HG02852 (cell line): Measurements from ENCODE around the gene INPP5A.

Source experiments
- ATAC-seq: cut with Tn5 transposase; IDR thresholded peaks from one replicate; pipeline ENCODE4 v1.9.1; 2021; ENCODE audit warnings: mild to moderate bottlenecking, moderate library complexity; ENCODE audit not compliant: unreplicated experiment

INPP5A gene

DNA sequence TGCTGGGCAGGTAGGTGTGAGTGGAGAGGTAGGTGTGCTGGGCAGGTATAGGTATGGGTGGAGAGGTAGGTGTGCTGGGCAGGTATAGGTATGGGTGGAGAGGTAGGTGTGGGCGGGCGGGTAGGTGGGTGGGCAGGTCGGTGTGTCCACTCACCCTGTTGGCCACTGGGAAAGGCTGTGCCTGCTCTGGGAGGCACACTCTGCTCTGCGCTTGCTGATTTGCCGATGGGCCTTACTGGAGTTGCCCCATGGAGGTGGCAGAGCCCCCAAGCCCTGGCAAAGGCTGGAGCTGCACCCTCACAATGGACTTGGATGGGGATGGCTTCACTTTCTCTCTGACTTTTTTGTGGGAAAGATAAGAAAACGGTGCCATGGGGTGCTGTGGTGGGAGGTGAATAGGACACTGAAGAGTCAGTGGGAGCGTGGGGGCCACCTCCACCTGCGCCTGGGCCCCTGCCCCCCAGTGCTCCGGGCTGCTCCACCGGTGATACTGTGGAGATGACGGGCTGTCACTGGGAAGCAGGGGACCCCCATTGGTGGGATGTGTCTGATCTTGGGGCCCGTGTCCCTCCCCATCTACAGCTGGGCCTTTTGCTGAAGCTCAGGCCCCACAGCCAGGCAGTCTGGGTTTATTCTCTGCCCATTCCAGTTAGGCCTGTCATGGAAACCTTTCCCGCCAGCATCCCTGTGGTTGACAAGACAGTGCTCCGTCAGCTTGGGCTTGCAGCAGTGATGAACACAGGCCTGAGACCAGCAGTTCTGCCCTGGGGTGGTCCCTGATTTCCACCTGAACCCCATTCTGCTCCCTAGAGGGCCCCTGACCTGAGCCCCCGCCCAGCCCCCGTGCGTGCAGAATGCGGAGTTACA lies 173.4 kb downstream of the INPP5A start:
- ATAC-seq: no peak

DNA sequence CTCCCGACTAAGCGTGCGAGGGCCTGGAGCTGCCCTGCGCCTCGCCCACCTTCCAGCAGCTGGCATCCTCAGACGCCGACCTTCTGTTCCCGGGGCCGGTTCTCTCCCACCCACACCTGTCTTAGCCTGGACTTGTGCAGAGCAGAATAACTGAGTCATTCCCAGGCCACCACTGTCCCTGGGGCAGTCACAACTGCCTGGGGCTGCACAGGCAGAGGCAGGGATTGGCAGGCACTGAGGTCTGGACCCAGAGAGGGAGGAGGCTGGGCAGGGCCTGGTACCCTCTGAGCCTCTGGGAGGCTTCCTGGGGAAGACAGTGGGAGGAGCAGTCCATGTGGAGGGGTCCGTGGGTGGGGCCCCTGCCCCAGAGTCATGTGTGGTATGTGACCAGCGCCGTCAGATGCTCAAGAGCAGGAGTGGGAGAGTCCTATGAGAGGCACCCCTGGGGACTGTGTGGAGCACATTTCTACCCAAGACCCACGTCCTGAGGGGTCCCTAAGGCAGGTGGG lies 174.1 kb downstream of the INPP5A start:
- no peak for ATAC-seq

DNA sequence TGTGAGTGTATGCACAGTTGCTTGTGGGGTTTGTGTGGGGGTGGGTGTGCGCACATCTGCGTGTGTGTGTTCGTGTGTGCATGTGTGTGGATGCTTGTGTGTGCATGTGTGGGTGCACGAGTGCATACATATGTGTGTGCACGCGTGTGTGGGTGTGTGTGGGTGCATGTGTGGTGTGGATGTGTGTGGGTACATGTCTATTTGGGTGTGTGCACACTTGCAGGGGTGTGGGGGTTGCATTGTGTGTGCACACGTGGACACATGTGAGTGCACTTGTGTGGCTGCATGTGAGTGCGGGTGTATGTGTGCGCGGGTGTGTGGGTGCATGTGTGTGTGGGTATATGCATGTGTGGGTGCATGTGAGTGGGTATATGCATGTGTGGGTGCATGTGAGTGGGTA lies 174.7 kb downstream of the INPP5A start:
- ATAC-seq: no peak

DNA sequence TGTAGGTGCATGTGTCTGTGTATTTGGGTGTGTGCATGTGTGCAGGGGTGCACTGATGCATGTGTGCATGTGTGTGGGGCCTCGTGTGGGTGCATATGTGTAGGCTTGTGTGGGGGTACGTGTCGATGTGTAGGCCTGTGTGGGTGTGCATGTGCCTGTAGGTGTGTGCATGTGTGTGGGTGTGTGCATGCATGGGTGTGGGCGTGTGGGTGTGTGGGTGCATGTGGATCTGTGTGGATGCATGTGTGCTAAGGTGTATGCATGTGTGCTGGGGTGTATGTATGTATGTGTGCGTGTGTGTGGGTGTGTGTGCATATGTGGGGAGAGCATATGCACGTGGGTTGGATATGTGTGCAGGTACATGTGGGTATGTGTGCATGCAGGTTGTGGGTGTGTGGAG lies 175.2 kb downstream of the INPP5A start:
- ATAC-seq: no peak

DNA sequence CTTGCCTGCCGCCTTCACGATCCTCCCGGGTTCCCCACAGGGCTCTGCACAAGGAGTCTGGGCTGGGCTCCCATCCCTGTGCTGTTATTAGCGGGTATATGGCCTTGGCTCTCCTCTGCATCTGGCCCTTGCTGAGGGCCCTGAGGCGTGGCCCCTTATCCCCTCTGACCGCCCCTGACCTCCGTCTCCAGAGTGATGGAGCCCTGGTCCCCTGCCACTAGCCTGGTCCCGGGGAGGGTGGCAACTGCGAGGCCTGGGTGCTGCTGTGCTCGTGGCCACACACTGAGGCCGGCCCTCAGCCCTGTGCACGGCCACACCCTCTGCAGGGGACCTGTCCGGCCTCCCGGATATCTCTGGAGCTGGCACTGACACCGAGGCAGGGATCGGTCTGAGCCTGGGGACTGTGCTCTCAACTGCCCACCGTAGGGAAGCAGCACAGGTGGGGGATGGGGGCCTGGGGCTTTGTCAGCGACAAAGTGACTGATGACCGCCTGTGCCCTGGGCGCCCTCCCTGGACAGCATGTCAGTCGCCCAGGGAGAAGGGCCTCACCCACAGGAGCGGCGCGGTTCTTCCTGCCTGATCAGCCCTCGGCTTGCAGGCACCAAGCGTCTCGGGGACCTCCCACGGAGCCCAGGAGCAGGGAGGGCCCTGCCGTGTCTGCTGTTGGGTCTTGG lies 176.0 kb downstream of the INPP5A start:
- ATAC-seq: no peak

DNA sequence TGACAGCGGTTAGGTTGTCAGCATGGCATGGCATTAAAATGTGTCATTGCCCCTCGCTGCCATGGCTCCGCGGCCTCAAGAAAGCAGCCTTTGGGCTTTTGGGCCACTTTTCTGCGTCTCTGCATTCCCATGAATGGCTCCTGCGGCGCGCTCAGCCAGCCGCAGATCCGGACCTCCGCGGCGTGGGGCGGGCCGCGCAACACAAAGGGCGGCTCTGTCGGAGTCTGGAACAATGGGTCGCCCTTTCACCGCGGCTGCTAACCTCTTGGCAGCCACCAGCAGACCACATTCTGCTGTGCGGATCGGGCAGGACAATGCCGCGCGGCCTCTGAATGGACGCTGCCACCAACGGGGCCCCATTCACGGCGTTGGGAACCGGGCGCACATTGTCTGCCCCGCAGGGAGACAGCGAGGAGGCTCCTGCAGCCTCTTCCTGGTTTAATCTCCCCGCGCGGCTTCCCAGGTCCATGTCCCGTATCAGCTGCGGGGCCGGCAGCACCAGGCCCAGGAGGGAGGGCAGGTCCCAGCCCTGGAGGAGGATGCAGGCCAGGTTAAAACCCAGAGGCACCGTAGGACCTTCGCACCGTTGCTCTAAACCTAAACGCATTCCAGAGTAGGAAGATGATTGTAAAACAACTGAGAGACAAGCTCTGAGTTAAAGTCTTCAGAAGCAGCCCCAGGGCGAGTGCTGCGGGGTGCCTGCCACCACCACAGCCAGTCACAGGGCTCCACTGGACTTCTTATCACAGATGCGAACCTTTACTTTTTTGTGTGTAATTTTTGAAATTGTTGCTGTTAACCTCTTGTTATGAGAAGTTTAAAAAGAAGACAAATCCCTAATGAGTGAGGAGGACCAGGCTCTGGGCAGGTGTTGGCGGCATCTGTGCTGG lies 176.8 kb downstream of the INPP5A start:
- ATAC-seq: no peak

DNA sequence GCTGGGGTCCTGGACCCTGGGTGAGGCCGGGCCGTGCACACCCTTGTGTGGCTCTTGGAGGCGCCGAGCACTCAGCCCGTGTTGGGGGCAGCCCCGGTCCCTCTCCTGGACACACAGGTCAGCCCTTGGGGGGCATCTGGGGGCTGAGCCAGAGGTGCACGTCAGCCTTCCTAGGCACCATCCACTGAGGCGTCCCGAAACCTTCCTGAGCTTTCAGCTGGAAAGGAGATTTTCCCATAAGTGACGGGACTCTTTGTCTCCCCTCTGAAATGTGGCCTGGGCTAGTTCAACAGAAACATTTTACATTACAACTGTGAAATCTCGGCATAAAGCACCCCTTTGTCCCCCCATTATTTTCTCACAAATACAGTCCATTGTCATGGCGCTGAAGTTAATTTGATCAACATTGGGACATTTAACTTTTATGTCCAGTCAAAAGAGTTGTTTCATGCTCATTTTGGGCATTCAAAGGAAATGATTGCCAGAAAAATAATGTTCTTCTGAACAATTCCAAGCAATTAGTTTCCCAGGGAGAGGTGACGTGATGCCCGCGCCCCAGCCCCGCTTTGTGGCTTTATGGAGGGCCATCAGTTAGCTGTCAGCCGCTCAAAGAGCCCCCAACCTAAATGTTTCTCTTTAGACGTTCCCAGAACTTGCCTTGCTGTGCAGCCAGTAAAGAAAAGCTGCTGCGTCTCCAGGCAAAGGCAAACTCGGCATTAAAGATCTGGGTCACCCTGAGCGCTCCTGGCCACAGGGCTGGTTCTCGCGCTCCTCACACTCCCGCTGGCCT lies 177.6 kb downstream of the INPP5A start:
- no peak for ATAC-seq

DNA sequence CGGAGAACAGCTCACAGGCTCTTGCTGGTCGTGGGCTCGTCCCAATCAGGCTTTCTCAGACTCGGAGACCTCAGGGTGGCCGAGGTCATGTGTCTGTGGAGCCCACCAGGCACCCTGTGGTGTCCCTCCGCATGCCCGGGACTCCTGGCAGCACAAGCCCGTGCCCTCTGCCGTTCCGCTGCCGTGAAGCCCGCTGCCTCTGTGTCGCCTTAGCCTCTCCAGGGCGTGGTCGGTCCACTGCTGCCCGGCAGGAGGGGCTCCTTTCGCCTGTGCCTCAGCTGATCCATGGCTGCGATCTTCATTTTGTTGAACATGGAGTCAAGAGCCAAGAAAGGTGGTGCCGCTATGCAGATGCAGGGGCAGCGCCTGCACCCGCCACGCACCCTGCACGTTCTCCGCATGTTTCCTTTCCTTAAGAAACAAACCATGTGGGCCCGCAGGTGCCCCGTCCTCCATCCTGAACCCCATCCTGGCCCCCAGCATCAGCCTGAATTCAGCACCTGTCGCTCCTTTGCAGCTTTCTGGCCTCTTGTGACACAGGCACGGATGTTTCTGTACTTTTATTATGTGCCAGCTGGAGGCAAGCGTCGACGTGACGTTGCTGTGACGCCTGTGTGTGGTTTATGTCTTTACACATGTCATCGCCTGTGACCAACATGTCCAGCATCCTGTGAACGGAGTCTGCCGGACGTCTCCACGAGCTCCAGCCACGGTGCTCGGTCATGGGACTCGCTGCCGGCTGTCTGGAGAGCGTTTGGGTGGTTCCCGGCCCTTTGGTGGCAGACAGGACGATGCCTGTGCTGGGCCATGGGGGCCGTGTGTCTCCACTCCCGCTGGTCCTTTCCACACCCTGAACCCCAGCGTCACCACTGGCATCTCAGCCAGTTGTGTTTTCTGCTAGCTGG lies 178.4 kb downstream of the INPP5A start:
- ATAC-seq: no peak

DNA sequence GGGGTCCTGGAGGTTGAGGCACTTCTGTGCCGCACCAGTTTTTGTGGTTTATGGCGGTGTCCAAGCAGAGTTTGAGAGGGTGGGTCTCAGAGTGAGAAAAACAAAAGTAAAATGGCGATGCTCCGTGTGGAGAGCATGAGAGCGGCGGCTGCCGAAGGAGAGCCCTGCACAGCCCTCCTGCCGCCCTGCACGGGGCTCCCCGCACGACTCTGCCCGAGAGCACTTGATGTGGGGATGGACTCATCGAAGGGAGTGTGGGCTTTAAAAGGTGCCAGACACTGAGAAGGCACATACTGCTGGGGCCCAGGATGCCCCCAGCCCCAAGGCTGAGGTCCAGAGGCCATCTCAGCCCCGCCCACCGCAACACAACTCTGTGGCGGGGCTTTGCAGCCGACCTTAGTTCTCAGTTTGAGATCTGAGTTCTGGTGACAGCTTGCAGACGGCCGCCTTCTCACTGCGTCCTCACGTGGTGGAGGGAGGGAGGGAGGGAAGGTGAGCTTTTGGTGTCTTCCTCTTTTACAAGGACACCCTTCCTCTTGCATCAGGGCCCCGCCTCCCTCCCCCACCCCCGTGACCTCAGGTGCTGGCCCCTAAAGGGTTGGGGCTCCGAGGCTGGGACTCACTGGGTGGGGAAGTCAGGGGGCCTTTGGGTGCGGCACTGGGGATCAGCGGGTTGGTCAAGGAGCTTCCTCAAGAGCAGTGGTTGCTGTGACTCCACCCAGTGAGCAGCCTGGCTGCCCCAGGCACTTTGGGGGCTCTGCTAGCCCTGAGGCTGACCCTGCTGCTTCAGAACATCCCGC lies 179.3 kb downstream of the INPP5A start:
- ATAC-seq: no peak

DNA sequence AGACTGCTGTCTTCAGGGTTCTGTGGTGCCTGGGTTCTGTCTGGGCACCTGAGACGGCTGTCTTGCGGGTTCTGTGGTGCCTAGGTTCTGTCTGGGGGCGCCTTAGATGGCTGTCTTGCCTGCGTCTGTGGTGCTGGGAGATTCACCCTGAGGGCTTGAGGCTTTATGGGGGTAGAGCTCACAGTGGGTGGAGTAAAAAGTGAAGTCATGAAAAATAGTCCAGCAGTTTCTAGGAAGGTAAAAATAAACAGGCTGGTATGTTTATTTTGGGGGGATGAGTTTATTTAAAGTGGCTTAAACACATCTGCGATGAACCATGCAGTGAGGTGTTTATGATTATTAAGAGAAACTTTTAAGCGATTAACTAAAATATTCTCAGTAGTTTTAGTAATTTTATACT lies 184.1 kb downstream of the INPP5A start:
- no peak for ATAC-seq

DNA sequence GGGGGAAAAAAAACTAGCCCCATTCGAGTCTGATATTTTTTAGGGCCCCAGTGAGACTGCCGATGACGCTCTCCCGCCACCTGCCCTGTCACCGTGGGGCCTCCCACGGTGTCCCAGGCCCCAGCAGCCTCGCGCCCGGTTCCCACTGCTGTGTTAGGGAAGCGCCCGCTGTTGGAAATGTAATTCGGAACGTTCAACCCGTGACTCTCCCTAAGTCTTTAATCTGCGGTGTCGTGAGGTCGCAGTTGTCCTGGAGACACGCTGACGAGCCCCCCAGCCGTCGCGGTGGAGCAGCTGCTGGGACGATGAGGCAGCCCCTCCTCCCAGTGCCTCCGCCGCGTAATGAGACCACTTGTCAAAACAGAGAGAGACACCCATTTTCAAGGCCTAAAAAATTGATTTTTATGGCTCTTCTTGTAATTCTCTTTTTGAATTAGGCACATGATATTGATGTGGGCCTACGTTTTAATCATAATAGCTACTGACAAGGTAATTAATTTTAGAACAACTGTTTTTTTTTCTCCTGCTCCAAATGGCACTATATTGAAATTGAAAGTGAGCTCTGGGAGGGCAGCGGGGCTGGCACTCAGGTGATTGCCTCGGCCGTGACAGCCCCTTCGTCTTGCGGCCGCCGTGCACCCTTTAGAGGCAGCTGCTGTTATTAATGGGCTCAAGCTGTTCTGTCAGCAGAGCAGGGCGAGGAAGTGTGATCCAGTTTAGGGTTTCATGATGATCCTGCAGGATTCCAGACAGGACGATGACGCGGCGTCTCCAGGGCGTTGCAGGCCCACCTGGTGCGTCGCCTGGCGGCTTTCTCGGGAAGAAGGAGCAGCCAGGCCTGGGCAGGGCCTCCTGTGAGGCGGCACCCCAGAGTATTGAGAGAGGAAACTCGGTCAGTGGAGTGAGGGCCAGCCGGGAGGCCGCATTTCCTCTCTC lies 185.1 kb downstream of the INPP5A start:
- ATAC-seq: no peak

DNA sequence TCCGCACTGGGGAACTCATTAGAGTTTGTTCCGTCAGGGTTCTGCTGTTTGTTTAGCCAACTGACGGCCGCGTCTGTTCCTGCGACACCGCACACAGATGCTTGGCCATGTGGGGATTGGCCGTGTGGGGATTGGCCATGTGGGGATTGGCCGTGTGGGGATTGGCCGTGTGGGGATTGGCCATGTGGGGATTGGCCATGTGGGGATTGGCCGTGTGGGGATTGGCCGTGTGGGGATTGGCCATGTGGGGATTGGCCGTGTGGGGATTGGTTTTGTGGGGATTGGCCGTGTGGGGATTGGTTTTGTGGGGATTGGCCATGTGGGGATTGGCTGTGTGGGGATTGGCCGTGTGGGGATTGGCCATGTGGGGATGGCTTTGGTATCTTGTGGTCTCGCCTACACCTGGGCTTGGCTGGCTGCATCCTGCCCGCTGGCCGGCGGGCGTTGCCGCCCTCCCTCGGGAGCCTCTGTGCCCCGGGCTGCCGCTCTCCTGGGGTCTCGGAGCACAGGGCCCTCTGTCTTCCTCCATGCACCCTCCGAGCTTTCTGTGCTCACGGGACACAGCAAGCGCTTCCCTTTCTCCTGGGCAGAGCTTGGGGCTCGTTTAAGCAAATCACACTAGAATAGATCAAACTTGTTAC lies 185.9 kb downstream of the INPP5A start:
- ATAC-seq: no peak

DNA sequence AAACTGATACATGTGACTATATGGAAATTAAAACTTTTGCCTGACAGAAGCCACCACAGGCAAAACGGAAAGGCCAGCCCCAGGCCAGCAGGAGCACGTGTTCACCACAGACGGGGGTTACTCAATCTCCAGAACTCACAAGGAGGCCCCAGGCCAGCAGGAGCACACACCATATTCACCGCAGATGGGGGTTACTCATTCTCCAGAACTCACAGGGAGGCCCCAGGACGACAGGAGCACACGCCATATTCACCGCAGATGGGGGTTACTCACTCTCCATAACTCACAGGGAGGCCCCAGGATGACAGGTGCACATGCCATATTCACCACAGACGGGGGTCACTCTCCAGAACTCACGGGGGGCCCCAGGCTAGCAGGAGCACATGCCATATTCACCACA lies 186.9 kb downstream of the INPP5A start:
- no peak for ATAC-seq

DNA sequence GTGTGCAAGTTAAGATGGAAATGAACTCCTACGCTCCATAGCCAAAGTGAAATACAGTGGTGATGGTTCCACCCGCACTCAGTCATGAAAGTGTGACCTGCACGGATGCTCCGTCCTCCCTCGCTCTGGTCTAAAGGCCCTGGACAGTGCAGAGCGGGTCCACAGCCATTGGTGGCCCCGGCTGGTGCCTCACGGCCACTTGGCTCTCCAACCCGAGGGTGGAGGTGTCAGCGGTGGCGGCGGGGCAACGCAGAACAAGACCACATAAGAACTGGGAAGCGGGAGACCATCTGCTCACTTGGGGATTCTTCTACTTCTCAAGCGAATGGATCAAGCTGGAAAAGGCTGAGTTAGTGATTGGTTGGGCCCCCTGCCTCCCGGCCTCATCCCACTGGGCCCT lies 187.6 kb downstream of the INPP5A start:
- no peak for ATAC-seq

DNA sequence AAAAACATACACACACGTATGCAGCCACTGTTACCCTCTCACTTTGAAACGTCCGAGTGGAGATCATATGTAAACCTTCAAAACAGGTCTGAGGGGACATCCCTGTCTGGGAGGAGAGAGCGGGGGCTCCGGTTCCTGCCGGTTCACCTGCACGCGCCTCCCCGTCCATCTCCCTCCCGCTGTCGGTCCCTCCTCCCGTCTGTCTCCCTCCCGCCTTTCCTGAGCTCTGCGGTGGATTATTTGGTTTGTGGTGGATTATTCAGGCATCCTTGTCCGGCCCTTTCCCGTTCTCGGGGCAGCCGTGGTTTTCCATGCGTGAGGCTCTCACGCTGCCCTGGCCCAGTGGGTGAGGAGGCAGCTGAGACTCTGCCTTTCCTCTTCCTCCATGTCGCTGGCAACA lies 188.6 kb downstream of the INPP5A start:
- no peak for ATAC-seq

DNA sequence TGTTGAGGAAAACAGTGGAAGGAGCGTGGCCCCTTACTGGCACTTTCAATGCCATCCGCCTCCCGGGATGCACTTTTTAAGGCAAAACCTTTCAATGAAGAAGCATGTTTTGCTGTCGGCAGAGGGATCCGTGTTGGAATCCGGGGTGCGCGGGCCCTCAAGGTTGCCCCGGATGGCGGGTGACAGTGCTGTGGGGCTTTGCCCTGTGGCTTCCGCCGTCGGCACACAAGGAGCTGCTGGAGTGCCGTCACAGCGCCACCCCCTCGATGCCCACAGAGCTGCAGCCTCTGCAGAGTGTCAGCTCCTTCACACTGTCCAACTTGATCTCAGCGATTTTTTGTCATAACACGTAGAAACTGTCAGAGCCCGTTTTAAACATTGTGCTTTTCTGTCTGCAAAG lies 189.4 kb downstream of the INPP5A start:
- ATAC-seq: no peak

DNA sequence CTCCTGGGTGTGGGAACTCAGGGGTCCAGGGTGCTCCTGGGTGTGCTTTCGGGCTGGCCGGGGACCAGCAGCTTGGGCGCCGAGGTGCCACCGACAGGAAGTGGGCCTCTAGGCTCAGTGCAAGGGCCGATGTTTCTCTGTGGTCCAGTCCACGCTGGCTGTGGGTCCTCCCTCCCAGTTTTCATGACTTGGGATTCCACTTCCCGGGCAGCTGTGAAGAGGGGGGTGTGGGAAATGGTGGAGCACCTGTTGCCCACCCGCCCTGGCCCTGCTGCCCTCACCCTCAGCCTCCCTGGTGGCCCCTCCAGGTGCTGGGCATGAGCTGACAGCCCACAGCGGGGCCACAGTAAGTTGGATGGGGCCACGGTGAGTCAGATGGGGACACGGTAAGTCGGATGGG lies 189.8 kb downstream of the INPP5A start:
- no peak for ATAC-seq
